HS-27A (cell line): ENCODE results near the gene S100PBP.

Source experiments
- DNase-seq: peaks from one replicate; pipeline ENCODE4 v3.0.0-alpha.2; 2012; ENCODE audit warnings: low read depth, missing footprints

Gene S100PBP

DNA sequence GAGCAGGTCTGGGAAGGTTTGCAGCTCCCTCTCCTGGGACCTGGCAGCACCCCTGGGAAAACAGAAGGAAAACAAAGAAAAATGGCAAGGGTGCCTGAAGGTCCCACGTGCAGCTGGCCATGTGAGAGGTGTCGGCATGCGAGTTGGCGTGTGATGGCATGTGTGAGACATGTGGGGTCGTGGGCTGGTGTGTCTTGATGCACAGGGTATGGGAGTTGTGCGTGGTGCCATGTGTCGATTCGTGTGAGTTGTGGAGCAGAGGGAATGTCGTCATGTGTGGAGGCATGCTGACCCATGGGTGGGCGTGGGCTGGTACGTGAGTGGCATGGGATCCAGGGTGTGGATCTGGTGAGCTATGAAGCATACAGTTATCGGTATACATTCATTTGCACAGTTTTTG is 70.2 kb downstream of the S100PBP start:
- no peak for DNase-seq

DNA sequence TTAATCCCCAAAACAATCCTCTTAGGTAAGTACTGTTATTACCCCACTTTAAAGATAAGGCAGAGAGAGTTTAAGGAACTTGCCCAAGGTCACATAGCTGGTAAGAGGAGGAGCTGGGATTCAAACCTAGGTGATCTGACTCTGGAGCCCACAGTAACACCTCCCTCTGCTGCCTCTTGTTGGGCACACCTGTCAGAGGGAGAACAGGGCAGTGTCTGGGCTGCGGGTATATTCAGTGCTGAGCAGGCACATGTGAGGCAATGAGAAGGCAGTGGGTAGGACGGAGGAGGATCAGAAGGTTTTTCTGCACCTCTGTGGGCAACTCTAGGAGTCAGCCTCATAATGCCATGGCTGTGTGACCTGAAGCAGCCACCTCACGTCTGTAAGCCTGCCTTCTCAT is 70.7 kb downstream of the S100PBP start:
- no peak for DNase-seq

DNA sequence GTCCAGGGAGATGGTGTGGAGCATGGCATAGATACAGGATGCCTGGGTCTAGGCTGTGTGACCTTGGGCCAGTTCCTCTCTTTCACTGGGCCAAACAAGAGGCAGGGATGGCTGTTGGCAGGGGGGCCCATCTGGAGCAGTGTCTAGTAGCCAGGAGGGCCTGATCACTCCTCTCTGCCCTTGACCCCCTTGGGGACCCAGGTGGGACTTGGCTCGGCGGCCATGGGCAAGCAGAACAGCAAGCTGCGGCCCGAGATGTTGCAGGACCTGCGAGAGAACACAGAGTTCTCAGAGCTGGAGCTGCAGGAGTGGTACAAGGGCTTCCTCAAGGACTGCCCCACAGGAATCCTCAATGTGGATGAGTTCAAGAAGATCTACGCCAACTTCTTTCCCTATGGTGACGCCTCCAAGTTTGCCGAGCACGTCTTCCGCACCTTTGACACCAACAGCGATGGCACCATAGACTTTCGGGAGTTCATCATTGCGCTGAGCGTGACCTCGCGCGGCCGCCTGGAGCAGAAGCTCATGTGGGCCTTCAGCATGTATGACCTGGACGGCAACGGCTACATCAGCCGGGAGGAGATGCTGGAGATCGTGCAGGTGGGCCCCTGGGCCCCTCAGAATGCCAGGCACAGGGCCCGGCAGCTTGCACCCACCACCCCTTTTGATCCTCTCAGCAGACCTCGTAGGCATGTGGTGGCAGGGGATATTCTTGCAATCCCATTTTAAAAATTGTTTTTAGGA is 71.4 kb downstream of the S100PBP start:
- DNase-seq = no peak

DNA sequence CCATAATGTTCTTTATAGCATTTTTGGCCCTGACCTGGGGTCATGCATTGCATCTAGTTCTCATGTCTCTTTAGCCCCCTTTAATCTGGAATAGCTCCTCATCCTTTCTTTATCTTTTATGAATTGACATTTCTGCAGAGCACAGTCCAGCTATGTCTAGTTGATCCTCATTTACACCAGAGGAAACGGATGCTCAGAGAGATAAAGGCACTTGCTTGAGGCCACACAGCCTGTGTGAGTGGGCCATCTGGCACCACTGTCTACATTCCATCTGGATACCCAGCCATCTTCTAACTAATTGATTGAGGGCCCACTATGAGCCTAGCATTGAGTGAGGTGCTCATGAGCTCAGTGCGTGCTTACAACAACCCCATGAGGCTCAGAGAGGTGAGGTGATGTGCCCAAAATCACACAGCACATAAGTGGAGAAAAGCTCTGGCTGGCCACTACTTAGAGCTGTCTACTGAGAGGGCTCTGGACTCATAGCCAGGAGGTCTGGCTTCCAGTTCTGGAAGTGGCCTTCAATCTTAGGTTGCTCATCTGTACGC is 72.4 kb downstream of the S100PBP start:
- DNase-seq = no peak

DNA sequence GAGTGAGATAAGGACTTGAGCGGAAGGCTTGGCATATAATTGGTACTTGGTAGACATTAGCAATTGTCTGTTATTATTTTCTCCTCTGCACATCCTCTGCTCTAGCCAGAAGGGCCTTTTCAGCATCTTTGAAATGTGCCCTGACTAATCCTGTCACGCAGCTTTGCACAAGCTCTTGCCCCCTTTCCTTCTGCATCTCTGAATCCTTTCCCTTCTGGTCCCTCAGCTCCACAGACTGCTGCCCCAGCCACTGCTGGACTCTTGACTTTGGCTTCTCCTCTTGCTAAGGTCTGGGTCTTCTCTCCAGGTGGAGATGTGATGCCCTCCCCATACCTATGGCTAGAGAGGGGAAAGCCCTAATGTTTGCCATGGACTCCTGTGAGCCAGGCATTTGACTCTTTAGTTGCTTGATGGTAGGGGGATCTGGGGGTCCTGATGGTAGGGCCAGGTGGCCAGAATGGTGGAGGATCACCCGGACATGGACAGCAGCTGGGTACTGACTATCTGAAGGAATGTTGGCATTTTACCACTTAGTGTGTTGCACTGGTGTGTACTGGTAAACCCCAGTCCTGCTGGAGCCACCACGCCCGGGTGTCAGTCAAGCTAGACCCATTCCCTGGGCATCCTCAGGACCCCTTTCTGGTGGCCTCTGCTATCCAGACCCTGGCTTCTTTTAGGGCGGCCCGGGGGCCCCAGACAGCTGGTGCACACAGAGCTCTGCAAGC is 73.2 kb downstream of the S100PBP start:
- DNase-seq = no peak

DNA sequence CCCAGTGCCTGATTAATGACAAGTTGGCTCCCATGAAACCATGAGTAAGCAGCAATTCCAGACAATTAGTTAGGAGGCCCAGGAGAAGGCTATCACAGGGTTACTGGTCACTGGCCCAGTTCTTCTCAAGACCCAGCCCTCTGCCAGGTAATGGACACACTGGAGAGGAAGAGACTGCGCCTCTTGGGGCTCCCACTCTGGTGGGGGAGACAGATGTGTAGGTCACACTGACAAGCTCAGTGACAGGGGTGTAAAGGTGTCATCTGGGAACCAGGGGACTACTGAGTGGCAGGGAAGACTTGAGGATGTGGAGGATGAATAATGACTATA is 73.8 kb downstream of the S100PBP start:
- no peak for DNase-seq

DNA sequence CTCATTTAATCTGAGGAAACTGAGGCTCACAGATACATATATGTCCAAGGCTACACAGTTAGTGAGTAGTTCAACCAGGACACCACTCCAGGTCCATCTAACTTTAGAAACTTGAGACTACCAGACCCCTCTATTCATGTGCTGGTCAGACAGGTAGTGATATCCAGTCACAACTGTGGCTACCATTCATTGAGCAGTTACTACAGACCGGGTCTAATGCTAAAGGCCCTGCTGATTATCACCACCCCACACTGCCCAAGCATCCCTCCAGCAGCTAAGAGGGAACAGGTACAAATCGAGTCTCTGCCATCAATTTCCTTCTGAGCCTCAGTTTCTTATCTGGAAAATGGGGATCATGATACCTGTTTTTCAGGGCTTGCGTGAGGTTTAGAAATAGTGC is 74.2 kb downstream of the S100PBP start:
- no peak for DNase-seq

DNA sequence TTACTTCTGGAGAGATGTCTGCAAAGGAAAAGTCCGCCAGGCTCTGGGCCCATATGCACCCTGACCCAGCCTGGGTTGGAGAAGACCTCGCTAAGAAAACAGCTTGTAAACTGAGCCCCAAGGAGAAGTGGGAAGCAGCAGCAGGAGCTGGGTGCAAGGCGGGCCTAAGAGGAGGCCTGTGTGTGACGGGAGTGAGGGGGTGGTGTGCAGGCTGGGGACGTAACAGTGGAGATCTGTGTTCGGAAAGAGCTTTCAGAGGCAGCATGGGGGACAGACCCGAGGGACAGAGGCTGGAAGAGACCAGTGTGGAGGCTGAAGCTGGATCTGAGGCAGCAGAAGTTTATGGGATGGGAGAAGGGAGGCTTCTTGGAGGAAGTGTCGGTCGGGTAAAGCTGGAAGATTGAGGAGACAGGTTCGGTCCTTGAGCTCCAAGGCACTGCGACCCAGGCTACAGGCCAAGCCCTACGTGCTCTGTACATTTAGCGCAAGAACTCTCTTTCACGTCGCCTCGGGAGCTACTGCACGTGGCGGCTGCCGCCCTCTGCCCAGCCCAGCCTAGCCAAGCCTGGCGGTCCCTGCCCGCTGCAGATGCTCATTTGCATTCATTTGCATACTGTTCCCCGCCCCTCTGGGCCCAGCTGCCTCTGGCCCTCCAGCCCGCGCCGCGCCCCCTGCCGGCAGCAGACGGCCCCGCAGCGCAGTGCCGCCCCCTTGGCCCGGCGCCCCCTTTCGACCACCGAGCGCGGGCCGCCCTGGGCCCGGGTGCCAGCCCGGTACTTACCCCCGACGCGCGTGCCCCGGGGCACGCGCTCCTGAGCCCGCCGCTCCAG is 75.1 kb downstream of the S100PBP start:
- DNase-seq = no peak

DNA sequence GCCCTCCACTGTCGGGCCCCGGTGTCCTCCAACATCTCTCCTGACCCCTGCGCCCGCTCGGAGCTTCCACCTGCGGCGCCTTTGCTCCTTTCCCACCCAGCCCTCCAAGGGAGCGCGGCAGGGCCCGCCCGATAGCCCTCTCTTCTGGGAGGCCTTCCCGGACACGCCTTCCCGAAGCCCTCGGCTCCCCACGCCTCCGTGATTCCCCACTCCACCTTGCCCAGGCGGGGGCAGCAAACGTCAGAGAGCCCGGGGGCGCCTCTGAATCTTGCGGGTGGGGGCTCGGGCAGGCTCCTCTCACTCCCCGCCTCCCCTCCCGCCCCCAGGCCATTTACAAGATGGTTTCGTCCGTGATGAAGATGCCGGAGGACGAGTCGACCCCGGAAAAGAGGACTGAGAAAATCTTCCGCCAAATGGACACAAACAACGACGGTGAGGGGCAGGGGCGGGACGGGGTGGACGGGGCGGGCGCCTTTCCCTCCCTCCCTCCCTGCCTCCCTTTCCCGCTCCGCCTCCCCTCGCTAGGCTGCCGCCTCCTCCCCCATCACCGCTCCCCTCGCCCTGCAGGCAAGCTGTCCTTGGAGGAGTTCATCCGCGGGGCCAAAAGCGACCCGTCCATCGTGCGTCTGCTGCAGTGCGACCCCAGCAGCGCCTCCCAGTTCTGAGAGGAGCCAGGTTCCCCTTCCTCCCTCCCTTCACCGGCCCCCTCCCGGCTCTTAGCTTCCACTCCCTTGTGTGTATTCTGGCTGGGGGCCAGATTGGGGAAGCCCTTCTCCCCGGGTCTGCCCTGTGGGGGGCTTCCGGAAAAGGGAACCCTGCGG is 76.0 kb downstream of the S100PBP start:
- DNase-seq = no peak

DNA sequence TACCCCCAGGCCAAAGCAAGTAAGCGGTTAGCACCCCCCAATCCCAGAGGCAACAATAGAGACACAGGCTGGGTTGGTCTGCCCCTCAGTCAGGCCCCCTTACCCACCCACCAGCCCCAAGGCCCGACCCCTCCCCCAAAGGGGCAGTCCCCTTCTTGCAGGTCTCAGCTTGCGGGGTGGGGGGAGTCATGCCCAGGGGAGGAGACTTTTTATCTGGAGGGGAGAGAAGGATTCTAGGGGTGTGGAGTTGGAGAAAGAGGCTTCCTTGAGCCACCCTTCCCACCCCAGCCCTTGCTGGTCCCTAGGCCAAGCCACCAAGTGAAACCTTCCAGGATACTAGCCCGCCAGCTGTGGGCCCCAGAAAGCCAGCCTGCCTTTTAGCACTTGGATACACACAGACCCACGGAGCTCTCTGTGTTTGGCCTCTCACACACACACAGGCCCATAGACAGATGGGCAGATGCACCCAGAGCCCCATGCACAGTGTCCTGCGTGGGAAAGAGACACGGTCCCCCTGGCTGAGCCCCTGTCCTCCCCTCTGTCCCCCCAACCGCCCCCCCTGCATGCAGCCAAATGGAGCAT is 76.7 kb downstream of the S100PBP start:
- DNase-seq = no peak

DNA sequence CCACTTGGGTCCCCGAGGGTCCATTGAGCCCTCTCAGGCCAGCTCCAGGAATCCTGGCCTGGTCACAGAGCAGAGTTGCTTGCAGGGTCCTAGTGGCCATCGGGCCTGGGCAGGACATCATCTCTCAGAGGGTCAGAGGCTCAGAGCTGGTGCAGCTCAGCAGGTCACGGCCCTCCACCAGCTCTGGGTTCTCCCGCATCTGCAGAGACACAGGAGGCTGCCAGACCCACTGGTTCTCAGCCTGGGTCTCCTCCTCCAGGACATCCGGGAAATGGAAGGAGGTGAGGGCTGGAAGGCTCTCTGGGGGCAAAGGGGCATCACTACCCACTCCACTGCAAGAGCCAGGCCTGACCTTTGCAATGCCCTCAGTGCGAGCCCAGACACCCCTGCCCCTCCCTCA is 77.2 kb downstream of the S100PBP start:
- no peak for DNase-seq

DNA sequence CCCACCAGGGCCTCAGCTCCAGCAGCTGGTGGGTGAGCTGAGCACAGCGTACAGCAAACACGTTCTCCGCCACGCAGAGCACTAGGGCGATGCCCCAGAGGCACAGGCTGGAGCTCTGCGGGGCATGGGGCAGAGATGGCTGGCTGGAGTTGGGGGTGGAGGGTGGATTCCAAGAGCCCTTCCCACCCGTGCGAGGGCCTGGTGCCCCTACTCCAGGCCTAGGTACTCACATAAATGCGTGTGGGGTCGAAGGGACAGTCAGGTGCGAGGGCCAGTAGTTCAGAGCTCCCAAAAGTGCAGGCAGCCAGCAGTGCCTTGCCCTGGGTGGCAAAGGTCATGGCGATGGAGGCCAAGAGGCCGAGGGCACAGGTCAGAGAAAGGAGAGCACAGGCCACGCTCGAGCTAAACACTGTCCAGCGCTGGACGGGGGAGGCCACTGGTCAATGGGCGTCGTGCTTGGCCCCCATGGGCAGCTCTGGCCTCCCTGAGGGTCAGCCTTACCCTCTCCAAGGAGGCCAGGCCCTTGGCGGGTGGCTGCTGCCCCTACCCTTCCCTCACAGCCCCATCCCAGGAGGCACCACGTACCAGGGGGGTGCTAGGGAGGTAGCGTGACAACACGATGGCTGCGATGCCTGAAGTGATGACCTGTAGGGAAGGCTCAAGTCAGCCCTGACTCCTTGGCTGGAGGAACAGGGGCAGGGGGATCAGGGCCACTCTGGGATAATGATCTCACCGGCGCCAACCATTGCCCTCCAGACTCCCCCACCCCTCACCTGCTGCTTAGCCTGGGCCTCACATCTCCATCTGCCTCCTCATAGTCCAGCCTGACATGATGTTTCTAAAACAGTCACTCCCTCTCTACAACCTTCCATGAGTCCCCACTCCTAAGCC is 78.1 kb downstream of the S100PBP start:
- no peak for DNase-seq

DNA sequence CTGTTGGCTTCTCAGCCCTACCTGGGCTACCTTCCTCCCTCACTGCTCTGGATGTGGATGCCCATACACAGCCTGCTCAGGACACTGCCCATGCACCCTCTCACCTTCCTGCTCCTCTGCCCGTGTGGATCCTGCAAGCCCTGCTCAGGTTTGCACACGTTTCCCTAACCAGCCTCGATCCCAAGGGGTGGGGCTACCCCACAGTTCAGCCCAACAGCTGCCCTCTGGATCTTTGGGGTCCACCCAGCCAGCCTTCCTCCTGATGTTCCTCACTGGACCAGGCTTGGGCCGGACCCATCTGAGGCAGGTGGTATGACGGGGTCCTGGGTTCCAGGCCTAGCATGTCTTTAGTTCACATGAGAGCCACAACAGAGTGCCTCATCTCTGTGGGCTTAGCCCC is 79.0 kb downstream of the S100PBP start:
- DNase-seq = no peak

DNA sequence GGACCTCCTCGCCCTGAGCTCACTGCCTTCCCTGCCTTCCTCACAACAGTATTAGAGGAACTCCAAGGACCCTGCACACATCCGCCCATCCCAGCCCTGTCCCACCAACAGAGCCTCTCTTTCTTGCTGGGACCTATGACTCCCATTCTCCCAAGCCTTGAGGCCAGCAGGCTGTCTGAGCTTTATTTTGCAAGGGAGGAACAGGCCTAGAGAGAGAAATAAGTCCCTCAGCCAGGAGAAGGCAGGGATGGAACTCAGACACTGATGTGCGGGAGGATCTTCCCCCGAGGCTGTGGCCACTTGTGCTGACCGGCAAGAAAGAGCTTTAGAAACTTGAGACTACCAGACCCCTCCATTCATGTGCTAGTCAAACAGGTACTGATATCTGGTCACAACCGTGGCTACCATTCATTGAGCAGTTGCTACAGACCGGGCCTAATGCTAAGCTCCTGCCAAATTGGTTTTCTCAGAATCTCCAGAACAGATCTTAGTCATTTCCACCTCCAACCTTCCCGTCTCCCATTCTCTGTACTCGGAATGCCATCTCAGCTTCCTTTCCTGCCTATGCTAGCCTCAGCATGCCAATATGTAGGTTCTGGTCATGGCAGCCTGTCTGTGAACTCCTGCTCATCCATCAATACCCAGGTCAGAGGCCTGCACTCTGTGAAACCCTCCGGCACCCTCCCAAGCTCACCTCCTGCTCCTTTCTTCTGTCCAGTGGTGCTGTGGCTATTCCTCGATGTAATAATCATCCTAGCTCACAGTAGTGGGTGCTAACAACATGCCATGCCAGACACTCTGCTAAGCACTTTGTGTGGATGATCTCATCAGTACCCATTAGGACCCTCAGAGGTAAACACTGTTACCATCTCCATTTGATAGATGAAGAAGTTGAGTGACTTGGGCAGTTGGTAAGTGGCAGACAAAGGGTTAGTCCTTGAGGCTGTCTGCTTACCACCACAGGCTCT is 79.9 kb downstream of the S100PBP start:
- DNase-seq = no peak

DNA sequence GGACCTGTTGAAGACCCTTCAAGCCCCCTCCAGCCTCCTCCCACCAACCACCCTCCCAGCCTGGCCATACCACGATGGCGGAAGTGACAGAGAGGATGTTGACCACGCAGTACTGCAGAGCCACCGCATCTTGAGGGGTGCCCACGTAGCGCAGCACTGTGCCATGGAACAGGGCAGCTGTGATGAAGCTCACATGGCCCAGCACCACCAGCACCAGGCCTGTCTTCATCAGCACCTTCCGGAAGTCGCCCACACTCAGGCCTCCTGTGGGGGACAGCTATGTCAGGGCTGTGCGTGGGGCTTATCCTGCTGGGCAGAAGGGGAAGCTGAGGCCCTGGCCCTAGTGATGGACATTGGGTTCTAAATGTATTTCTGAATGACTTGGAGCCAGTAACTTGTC is 80.6 kb downstream of the S100PBP start:
- no peak for DNase-seq

DNA sequence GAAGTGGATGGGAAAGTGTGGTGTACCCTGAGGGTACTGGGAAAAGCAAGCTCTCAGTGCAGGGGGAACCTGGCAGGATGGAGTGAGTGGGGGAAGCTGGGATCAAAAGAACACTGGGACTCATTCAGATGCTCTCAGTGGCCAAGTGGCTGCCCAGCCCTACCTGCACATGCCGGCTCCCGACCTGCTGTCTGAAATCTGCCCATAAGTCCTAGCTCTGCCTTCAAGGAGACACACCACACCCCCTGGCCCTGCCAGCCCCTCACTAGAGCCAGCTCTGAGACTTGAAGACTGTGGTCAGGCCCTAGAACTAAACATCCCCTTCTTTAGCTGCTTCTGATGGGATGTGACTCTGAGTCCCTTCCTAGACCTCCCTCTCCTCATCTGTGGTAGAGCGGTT is 81.5 kb downstream of the S100PBP start:
- DNase-seq = no peak

DNA sequence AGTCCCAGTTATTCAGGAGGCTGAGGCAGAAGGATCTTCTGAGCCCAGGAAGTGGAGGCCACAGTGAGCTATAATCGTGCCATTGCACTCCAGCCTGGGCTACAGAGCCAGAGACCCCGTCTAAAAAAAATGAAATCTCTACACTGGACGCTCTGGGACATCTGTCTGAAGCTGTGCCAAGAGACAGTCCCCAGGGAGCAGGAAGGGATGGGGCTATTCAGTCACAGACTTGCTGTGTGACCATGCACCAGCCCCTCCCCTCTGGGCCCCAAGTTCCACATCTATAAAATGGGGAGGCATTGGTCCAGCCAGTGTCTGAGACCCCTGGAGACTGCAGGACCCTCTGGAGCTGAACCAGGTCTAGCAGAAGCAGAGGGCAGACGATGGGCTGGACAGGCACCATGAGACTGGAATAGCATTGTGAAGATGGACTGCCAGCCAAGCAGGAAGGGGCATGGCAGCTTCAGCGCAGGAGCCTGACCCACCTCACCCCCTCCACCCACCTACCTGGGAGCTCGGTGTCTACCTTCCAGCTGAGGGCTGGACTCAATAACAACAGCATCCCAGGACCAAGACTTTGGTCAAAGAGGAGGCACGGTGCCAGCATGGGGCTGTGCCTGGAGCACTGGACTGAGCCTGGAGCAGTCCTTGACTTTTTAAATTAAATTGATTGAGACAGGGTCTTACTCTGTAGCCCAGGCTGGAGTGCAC is 82.3 kb downstream of the S100PBP start:
- DNase-seq = no peak

DNA sequence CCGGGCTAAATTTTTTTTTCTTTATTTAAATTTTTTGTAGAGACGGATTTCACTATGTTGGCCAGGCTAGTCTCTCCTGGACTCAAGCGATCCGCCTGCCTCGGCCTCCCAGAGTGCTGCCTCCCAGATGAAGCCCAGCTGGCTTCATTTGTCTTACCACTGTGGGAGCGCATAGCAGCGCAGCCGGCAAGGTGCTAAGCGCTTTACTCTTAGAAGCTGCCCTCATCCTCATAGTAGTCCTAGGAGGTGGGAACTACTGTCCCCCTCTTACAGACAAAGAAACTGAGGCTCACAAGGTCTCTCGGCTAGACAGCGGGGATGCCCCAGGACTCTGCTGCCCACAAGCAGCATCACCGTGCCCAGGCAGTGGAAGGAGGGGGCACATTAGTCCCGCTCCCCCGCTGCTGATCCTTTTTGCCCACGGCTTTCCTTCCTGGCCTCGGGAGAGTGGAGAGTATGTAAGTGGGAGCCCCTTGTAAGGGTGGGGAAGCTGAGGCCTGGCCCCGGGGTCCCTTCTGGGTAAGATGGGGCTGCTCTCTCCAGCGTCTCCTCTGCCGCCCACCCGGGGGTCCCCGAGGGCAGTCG is 83.0 kb downstream of the S100PBP start:
- no peak for DNase-seq
